NCI-H1436 (cell line): ENCODE data around the gene CAV3.
"Not testable (repeated sequence)": the region's sequence is repeated elsewhere in the genome, so short reads cannot be mapped to it uniquely, and the experiment has no call there.

ENCODE experiments used
- DNase-seq: peaks from one replicate; lab custom pipeline; 2025; lab: John Stamatoyannopoulos, UW

Gene CAV3

GRCh38 chr3:8733332-8734094 lies at the start of gene CAV3:
TSS of gene CAV3 (plus strand) at chr3:8733802. CDS start at chr3:8733877, 75 bp downstream.
- DNase-seq, result no peak

DNA sequence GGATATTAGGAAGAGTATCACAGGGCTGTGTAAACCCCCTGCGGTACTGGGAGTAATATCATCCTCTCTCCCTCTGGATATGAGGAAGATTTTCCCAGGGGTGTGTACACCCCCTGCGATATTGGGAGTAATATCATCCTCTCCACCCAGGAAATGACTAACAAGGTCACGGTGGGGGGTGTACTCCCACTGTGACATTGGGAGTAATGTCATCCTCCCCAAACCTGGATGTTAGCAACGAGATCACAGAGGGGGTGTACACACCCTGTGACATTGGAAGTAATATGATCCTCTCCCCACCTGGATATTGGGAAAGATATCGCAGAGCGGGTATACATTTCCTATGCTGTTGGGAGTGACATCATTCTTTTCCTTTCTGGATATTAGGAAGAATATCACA lies 48.6 kb upstream of the CAV3 start:
- not testable (repeated sequence) for DNase-seq

- DNase-seq, result not testable (repeated sequence)
These were observed 42.3 kb upstream of the CAV3 start for GRCh38 chr3:8691295-8691694.

DNA sequence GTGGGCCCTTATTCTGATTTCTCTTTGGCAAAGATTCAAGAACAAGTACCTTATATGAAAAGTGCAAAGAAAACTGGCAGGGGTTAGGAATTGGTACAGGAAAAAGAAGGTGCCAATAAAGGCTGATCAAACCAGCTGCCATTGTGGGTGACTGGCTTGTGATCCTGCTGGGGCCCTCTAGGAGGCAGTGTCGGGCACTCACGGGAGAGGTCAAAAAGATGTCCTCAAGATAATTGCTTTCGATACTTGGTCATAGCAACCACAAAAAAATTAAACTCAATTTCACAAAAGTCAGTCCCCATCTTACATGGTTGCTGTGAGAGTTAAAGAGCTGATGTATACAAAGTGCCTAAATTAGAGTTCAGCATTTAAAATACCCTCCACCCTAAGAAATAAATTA lies 31.0 kb upstream of the CAV3 start:
- DNase-seq, result no peak

DNA sequence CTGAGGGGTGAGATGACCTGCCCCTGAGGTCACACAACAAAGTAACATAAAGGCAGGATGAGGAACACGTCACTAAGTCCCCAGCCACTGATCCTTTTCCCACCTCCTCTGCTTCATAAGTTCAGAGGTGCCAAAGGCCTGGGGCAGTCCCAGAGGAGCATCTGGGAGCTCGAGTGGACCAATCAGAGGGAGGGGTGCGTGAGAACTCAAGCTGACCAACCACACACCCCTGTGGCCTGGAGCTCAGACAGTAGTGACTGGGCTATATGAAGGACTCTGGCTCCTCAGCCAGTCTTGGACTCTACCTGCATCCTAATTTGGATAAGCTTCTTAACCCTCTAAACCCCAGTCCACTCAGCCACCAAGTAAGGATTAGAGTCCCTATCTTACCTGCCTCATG lies 28.0 kb upstream of the CAV3 start:
- no peak for DNase-seq

DNA sequence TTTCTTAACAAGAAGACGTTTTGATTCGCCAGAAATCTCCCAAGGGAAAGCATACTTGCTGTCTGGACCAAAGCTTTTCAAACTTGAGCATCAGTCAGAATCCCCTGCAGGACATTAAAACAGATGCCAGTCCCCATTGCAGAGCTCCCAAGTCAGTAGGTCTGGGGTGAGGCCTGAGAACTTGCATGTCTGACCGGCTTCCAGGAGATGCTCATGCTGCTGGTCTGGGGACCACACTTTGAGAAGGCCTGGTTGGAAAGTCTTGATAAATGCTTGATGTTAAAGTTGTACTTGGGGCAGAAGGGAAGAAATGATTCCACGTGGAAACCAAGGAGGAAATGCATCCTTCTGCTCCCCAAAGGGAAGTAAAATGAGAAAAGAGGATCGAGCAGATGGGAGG lies 24.3 kb upstream of the CAV3 start:
- DNase-seq, result no peak

DNA sequence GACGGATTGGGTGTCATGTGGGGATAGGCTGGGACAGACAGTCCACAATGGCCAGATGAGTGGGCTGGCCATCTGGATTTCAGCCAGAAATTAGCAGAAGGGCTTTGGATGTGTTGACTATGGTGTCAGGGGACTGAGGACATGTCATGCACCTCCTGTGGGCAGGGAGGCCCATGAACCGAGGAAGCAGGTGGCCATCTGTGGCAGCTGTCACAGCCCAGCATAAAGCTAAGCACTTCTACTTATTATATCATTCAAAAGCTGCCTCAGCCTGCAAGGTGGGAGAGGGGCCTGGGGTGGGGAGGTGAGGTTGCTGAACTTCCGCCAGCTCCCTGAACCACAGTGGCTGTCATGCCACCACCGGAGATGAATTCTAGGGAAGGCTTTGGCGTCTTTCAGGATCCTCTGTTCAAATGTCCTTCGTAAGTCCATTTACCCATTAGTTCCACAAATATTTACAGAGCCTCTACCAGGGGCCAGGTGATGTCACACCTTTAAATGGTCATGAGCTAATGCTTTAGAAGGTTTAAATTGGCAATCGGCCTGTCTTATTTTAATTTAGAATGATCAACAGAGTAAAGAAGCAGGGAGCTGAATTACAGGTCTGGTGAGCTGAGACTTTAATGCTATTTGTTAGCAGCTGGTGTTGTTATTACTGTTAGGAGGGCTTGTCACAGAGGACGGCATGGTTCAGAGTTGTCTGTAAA lies 23.6 kb upstream of the CAV3 start:
- no peak for DNase-seq

DNA sequence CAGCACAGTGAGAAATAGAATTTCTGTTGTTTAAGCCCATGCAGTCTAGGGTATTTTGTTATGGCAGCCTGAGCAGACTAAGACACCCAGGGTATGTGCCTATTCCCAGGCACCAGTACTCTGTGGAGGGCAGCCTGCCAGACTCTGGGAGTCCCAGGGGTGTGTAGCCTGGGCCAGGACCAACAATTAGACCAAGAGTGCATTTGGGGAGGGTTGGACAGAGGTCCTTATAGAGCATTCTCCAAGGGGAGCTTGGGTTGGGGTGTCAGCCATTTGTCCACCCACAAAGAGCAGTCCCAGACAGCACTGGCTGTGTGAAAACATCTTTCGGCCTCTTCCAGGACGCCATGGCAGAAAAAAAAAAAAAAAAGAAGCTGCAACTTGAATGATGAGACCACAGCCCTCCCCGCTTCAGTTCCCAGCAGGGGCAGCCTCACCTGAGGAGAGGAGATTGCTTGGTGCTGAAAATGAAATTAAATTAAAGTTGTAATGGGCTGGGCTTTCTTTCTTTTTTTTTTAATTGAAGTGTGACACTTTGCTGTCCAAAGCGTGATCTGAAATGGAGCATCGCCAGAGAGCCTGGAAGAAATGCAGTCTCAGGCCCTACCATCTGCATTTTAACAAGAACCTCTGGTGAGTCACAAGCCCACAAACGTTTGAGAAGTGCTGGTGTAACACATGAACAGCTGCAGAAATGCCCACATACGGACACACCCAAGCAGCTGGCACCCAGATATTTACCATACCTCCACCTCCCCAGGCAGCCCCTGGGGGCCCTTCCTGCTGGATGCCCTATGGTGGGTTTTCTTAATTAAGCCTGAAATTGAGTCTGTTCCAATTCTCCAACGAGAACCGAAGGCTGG lies 21.3 kb upstream of the CAV3 start:
- no peak for DNase-seq

DNA sequence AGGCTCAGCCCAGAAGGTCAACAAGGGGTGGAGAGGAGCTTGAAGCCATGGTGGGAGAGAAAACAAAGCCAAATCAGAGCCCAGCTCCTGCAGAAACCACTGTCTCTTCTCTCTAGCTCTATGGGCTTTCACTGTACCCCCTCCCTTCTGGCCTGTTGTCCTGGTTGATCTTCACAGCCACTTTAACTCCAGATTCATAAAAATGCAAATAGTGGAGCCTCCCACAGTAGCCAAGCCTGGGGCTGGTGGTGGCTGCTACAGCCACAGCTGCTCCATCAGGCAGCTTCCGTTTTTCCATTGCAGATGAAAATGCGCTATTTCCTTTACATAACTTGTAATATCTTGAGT lies 20.7 kb upstream of the CAV3 start:
- no peak for DNase-seq

DNA sequence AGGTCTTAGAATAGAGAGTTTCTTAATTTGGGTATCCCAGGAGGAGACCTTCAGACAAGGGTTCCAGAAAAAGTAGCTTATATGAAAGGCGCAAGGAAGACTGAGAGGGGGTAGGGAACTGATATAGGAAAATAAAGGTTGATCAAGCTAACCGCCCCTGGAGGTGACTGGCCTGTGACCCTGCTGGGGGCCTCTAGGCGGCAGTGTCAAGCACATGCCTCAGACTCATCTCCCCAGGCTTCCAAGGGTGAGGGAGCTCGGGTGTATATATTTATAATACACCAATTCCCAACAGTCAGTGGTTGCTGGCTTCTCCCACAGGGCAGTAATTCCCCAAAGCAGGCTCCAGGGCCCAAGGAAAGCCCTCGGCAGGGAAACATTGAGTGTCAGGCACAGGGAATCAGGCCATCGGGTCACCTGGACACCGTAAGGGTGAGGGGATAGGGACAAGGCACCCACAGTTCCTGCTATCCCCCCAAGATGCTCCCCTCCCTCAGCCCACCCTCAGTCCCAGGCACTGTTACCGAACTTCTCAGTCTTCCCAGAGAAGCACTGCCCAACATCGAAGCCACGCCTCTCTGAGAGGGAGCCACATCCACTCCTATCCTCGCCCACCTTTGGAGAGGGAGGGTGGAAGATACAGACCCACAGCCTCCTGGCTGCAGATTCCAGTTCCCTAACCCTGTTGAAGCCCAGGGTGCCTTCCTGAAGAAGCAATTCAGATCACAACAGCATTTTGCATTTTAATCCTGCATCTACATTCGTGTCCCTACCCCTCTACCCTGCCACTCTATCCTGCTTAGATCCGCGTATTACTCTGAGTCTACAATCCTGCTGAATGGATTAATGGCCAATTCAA lies 19.5 kb upstream of the CAV3 start:
- DNase-seq, result no peak

GRCh38 chr3:8715757-8716156 lies 17.8 kb upstream of the CAV3 start:
- DNase-seq, result not testable (repeated sequence)

DNA sequence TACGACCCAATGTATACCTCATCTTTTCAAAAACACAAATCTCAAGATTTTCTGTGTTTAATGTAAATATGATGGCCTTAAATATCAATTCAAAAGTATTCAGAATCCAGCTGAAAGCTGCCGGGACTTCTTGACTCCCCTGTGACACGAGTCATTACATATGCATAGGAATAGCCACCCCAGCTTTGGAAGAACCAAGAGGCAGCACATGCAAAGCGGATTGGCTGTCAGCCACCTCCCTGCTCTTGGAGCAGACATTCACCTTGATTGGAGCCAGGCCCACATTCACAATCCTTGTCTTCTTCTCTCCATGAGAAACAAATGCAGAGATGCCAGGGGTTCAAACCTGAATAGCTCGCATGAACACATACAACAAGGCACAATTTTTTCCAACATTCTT lies 10.8 kb upstream of the CAV3 start:
- no peak for DNase-seq

- DNase-seq, result no peak
These were observed 10.0 kb upstream of the CAV3 start for GRCh38 chr3:8723612-8724011.

DNA sequence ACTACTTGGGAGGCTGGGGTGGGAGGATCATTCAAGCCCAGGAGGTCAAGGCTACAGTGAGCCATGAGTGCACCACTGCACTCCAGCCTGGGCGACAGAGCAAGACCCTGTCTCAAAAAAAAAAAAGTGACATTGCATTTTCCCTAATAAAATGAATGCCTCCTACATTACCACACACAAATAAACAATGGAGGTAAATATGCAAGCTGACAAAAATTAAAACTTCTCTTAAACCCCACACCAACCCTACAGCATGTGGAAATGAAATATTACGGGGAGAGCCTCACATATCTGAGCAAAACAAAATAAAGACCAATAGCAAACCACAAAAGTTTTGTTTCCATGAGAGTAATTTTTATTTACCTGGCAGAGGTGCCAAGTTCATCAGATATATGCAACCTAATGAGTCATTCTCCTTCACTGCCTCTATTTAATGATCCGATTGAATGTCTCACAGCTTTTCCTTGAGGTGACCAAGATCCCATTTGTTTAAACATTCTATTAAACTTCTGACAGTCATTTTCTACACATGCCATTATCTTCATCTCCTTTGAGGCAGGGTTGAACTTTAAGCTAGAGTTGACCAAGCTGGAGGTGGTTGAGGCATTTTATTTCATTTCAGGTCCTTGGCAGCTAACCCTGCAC lies 9.4 kb upstream of the CAV3 start:
- DNase-seq, result no peak

GRCh38 chr3:8727605-8728512 lies 5.7 kb upstream of the CAV3 start:
- no peak for DNase-seq

GRCh38 chr3:8729479-8729878 lies 4.1 kb upstream of the CAV3 start:
- no peak for DNase-seq

DNA sequence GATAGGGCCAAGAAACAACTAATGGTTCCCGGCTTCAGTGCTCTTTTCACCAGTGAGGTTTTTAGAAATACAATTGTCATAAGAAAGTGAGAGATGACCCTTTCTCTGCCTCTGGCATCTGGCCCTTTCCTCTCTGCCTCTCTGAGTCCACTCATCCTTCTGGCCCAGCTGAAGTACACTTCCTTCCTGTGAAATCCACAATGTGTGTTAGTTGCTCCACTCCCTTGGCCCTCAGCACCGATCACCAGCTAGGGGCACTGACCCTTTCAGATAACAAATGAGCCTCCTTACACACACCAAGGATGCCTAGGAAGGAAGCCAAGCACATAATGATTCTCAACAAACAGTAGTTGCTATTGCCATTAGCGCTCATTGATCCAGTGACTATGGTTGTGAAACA lies 2.9 kb upstream of the CAV3 start:
- DNase-seq, result no peak

- no peak for DNase-seq
These were observed 1.2 kb upstream of the CAV3 start for GRCh38 chr3:8732413-8732812.

- DNase-seq, result no peak
These were observed 706 bp downstream of the CAV3 start for GRCh38 chr3:8734137-8734878.

DNA sequence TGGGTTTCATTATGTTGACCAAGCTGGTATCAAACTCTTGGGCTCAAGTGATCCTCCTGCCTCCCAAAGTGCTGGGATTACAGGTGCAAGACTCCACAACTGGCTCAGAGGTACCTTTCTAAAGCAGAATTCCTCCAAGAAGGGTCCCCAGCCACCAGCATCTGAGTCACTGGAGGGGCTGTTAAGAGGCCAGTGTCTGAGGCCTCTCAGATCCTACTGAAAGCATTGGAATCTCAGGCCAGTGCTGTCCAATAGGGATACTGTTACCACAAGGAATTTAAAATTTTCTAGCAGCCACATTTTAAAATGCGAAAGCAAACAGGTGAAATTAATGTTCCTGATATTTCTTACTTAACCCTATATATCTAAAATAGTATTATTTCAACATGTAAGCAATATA lies 1.3 kb downstream of the CAV3 start:
- DNase-seq, result no peak
